Stimulated activated CD4-positive, alpha-beta T cell treated with anti-CD3 and anti-CD28 coated beads, TNF-alpha, amount 100 ng/mL, for 48 hours (primary cell): ENCODE results near the gene AKAP5.

Experiments
- DNase-seq, 3 donors: peaks; one replicate each; pipeline ENCODE4 v3.0.0-alpha.2; 2020; ENCODE audit warnings: low read depth in 3 of 3

Gene AKAP5

DNA sequence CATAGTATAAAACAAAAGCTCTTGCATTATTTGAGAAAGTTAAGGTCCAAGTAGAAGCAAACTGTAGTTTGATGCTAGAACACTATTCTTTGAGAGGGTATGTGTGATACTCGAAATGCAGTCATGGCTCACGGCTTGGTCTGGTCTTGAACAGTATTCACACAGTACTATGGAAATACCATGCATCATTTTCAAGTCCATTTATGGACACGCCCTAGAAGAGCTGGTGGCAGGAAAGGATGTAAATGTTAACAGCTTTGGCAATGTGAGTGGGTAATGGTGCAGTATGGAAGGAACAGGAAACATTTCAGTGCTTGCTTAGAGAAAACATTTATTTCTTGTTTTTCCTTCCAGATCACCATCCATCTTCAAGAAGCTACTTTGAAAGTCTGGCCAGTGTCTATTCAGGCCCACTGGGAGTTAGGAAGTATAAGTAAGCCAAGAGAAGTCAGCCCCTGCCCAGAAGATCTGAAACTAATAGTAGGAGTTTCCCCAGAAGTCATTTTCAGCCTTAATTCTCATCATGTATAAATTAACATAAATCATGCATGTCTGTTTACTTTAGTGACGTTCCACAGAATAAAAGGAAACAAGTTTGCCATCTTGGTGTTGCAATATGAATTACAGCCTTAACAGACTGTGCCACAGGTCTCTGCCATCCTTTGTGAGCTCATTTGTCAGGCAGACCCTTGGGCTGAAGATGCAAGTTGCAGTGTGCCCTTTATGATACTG is 5.7 kb upstream of the AKAP5 start:
- DNase-seq, result no peak

DNA sequence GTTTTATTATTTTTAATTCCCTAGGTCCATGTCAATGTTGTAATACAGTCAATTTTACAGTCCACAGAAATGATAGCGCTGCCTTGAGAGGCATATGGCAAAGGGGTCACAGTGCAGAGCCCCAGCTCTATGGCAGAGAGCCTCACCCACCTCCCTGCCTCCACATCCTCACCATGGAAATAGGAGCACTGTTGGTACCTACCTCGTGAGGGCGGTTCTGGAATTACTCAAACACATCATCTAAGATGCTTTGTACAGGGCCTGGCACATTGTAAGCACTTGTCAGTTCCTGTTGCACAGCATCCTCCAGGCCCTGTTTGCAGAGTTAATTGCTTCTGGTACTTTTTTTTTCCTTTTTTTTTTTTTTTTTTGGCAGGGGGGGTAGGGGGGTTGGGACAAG is 4.1 kb upstream of the AKAP5 start:
- DNase-seq, result no peak

DNA sequence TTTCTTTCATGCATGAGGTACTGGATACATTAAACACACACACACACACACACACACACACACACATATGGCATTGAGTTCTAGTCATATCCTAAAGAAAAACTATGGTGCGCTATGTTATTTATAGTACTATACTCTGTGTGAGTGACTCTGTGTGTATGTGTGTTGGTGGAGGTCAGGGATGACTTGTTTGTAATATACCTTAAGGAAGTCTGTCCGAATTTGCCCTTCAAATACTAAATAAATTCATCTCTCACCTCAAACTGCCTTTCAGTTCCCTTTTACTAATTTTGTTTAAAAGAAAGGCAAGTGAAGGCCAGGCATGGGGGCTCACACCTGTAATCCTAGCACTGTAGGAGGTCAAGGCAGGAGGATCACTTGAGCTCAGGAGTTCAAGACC is 2.1 kb upstream of the AKAP5 start:
- no peak for DNase-seq

DNA sequence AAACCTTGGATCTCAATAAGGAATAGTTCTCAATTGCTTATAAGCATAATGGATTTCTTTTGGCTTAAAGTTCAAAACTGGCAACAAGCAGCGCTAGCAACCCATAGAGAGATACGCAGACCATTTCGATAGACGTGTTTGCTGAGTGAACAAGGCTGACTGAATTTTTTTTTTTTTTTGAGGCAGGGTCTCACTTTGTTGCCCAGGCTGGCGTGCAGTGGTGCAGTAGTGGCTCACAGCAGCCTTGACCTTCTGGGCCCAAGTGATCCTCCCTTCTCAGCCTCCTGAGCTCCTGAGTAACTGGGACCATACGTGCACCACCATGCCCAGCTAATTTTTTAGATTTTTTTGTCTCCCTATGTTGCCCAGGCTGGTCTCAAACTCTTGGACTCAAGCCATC is 1.4 kb upstream of the AKAP5 start:
- no peak for DNase-seq

DNA sequence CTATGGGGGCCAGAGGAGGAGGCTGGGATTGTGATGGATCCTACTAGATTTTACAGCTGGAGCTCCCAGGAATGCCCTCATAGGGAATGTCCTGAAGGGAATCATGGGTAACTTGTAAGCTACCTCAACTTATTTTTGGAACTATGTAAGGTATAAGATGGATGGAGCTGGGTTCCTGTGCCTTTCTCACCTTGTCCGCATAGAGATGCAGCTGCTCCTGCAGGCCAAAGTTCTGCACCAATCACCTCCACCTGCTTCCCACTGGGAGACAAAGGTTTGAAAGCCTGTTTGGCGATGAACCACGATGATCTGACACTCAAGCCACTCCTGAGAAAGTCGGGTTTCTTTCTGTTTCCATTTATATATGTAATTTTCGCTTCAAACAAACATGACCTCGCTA is 648 bp upstream of the AKAP5 start:
- no peak for DNase-seq

DNA sequence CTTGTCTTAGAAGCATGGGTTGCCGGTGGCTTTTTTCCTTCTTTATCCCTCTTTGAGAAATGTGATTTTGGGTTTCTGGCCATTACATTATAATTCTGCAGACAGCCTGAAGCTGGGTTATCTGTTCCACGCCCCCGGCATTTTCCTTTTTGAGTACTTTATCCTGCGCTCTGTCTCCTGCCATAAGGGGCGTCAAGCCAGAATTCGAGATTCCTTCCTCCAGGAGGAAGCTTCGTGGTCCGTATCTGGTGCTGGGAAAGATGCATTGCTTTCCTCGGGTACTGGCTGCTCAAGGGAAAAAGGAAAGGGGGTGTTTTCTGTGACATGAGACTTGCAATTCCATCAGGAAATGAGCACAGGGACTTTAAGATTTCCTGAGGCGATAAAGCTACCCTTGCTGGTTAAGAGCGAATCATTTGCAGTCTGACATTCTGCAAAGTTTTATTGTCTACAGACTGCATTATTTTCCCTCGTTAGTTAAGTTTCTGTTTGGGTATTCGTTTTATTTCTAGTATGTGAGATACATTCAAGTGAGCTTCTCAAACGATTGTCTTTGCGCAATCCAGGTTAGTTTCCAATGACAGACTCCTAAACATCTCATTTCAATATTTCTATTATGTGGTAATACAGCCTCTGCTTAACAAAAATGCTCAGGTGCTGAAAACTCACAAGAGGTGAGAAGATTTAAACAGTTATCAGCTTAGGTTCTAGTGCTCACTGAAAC is 694 bp downstream of the AKAP5 start:
- DNase-seq, result no peak

DNA sequence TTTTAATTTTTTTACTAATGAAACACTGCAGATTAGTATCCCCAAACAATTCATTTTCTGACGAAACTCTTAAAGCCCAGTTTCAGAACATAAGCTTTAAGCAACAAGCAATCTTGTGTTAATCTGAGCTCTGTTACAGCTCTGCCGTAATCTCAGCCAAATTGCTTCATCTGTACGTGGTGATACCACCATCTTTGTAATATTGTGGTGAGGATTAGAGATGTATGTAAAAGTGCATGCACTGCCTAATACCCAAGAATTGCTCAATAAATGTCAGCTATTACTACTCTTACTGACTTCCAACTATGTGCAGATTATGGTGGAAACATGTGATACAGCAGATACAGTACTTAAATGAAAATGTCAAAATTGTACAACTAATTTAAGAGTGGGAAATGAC is 1.8 kb downstream of the AKAP5 start:
- no peak for DNase-seq

DNA sequence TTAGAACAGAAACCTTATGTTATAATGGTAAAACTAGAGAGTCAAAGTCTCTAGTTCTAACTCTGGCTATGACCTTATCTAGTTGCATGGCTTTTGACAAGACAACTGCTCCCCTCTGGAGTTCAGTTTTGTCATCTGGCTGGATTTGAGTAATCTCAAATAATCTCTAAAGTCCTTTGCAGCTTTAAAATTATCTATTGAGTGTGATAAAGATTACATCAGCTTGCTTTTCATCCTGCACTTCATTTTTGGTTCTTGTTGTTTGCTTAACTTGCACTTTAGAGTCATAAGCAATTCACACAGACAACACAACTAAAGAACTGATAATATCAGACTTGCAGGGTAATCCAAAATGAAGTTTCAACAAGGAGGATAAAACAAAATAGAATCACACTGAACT is 2.3 kb downstream of the AKAP5 start:
- no peak for DNase-seq

DNA sequence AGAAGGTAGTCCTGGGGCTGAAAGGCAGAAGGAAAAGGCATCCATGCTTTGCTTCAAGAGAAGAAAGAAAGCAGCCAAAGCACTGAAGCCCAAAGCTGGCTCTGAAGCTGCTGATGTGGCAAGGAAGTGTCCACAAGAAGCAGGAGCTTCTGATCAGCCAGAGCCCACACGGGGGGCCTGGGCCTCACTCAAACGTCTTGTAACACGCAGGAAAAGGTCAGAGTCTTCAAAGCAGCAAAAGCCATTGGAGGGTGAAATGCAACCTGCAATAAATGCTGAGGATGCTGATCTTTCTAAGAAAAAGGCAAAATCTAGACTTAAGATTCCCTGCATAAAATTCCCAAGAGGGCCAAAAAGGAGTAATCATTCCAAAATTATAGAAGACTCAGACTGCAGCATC is 3.2 kb downstream of the AKAP5 start:
- DNase-seq, result no peak

DNA sequence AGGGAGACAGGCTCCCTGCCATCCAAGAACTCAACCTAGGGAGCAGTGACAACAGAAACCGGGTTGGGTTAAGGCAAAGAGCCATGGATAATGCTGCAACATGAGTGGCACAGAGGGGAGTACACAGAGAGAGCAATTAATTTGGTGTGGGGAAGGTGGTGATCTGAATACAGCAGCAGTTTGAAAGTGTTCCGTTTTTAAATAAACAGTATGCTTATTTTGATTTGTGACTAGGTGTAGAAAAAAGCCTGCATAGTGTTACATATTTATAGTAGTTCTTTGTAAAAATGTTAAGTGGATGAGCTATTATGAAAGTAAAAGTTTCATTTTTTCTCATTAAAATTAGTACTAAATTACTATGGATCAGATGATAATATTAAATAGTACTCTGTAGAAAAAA is 8.7 kb downstream of the AKAP5 start:
- DNase-seq, result no peak

DNA sequence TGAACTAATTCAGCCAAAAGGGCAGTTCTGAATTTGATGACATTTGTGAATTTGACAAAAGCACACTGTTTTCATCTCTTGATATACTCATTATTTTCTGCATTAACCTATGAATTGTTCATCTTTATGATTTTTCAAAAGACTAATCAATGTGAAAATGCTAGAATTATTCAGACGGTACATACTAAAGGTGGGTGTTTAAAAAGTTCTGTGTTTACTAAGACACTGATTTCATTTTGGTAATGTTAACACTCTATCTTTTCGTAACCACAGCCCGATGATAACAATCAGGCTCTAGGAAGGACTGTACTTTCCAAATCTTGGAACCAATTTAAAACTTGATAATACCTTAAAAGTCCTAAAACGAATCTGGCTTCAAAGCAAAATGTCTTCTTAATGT is 9.4 kb downstream of the AKAP5 start:
- no peak for DNase-seq

DNA sequence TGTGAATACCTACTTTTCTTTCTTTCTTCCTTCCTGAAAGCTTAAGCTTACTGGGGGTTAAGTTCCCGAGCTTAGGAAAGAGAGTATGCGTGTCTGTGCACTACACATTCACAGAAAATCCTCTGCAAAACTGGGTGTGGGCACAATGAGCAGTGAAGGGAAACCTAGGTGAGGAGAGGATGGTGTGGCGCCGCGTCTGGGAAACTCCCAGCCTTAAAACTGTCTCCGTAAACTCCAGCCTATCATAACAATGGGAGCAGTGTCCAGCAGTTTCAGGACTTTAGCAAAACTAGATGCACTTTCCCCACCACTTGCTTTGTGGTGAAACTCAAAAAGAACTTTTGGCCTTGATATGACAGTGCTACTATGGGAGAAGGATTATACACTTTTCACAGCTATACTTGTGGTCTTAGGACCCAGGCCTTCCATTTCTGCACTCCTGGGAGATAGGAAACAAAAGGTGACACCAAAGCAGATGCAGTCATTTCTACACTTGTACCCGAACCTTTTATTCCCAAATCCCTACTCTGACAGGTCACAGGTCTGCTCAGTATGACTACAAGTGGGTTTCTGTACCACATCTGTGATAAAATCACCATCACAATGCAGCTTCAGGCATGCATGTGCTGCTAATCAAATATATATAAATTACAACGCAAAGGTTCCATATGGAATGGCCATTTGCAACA is 10.4 kb downstream of the AKAP5 start:
- no peak for DNase-seq

DNA sequence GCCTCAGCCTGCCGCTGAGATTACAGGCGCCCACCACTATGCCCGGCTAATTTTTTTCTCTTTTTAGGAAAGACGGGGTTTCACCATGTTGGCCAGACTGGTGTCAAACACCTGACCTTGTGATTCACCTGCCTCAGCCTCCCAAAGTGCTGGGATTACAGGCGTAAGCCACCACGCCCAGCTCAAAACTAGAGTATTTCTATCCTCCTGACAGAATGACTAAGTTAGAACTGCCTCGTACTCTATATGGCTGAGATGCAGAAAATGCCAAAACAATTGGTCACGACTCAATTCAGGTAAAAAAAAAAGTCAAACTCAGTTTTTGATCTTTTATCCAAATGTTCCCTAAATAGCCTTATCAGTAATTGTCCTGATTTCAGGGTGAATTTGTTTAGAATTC is 11.1 kb downstream of the AKAP5 start:
- DNase-seq, result no peak

DNA sequence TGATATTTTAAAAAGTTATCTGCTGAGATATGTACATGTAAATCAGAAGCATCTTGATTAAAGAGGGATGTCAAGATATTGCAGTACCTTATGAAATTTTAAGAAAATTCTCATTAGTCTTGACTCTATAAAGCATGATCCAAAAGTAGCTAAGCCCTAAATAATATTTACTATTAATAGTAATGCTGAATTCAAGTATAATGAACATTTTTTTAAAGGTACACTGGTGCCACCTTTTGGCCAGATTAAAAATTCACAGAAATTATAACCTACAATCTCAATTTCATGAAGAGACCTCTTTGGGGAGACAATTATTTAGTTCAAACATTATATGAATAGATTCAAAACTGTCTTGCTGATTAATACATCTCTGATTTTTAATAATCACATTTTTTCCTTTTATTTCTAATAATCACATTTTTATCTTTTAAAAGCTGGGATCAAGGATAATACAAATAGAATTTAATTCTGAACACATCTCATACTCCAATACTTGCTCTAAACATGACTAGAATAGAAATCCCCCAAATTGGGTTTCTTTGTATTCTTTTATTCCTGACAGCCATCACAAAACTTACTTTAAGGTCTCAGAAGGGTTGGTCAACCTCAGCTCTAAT is 13.4 kb downstream of the AKAP5 start:
- no peak for DNase-seq

DNA sequence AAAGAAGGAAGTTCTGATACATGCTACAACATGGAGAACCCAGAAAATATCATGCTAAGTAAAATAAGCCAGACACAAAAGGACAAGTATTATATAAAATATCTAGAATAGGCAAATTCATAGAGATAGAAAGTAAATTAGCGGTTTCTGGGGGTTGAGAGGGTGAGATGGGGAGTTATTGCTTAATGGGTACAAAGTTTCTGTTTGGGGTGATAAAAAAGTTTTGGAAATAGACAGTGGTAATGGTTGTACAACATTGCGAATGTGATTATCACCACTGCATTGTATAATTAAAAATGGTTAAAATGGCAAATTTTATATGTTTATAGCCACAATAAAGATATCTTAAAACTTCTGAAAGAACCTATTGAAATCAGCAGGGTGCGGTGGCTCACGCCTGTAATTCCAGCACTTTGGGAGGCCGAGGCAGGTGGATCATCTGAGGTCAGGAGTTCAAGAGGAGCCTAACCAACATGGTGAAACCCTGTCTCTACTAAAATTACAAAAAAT is 23.3 kb downstream of the AKAP5 start:
- DNase-seq, result no peak

DNA sequence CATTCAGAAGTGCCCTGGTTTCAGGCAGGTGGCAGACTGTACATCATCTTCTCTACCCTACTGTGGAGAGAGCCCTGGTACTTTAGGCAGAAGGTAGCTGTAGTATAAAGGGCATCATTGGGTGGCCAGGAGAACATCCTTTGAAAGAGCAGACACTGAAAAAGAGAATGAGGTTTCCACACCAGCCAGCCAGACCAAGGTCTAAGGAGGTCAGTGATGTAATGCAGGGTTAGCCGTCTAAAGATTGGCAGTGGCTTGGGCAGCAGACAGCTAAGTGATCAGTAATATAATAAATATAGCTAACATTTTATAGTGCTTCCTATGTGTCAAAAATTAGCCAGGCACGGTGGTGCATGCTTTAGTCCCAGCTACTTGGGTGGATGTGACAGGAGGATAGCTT is 26.3 kb downstream of the AKAP5 start:
- no peak for DNase-seq

DNA sequence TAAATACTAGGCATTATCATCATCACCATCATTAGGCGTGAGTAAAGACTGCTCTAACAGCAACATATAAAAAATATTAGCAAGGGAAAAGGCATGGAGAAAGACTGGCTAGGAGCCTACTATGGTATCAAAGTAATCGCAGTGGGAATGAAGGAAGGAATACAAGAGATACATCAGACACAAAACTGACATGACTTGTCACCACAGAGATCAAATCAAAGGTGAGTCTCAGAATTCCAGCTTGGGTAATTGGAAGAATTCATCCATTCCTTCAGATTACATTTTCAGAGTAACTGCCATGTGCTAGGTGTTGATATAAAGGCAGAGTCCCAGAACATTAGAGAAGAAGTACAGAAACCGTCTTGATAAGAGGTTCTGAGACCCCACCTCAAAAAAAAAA is 28.2 kb downstream of the AKAP5 start:
- DNase-seq, result no peak

DNA sequence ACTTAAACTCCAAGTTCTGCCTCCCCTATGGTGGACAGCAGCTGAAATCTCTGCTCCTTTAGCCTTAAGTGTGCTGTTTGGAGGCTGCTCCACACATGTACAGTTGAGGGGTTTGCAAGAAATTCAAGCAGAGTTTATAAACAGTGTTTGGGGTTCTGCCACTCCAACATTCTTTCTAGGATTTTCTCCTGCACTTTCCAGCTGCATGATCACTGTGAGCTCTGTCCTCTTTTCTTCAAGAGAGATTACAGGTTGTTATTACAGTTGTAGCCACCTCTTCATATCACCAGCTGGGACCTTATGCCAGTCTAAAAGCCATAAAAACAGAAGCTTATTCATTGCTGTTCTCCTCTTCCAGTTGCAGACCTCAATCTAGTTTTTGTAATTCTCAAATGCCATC is 30.0 kb downstream of the AKAP5 start:
- no peak for DNase-seq

DNA sequence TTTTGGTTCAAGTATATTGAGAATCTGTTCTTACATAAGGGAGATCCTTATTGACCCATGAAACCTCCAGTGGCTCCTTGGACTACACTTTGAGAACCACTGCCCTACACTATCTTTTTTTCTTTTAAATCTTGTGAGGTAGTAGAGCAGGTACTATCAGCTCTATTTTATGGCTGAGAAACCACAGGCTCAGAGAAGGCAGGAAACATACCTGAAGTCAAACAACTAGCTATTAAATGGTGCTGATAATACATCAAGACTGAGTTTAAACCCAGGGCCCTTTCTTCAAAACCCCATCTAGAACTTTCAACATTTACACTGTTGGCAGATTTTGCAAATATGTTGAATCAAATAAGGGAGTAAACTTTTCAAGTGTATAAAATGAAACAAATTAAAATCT is 31.5 kb downstream of the AKAP5 start:
- DNase-seq, result no peak

DNA sequence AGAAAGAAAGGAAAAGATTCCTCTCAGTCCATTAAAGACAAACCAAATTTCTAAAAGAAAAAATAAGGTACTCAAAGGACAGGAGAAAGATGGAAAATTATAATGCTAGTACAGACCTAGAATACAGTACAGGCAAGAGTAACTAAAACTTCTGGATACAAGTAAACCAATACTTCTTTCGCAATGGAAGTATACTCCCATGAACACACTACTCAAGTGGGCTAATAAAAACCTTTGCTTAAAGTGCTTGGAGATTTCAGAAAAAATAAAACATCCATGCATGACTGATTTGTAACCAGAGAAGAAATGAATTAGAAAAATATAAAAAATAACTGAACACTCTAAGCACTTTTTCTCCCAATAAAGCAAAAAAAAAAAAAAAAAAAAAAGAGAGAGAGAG is 34.8 kb downstream of the AKAP5 start:
- DNase-seq, result no peak

DNA sequence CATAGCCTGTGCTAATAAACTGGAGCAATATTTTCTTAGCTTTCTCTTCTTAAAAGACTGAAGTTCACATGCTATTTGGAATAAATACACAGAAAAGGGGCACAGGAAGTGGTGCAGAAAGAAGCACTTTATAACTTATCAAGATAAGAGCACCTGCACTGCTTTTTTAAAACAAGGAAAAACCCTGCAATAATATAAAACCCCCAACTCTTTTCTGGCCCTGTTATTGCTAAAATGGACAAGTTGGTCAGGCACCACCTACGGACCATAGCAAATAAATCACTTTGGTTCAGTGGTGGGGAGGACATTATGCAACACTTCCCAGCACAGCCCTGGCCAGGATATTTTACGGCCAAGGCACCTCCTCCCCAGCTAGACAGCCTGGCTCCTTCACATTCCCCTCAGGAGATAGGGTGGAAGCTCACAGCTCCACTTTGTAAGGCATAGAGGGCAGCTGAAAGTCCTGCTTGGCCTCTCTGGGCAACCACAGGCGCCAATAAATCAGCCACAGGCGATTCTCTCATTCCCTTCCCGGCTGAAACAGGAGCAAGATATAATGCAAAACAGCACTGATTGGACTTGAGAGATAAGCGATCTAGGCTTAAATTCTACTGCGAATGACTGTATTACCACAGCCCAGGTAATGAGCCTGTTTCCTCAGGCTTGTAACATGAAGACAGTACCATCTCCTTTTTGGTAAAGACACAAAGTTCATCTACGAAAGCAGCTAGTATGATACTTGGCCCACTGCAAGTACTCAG is 36.3 kb downstream of the AKAP5 start:
- DNase-seq, result no peak

DNA sequence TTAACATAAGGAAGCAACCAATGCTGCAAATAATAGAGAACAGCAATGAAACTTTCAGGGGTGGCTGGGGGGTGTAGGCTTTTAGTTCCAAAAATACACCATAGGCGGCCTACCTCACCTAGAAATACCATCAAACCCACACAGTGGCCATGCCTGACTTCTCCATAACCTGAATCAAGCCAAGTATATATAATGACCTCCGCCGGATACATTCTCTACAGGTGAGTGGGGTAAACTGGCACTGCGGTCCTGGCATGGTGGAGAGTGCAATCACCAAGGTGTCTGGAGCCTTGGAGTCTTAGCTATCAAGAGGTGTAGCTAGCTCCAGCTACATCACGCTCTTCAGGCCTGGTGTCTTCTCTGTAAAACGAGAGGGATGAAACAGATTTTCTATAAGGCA is 37.2 kb downstream of the AKAP5 start:
- no peak for DNase-seq
